RPMI7951 (cell line): ENCODE data around the gene CHRNB4. TPM values are rescaled to one million over a fixed set of nuclear protein-coding genes. Genes with fewer than 3 reads are reported as not detected.
"Not testable (repeated sequence)": the region's sequence is repeated elsewhere in the genome, so short reads cannot be mapped to it uniquely, and the experiment has no call there.

ENCODE experiments used
- DNase-seq: peaks from one replicate; pipeline ENCODE4 v3.0.0-alpha.2; 2012; ENCODE audit warnings: low read depth
- total RNA-seq: library from RNA; depleted of rRNA; stranded (reverse); fragments of >200 nt; shearing (Covaris generic); gene quantifications from 2 replicates; pipeline ENCODE4 v1.2.3, GENCODE V29; 2014; rRNA removed

The CHRNB4 gene
- total RNA-seq, 1 experiment from 2014 or later = not detected

GRCh38 chr15:78616506-78616905 is 24.5 kb downstream of the CHRNB4 start:
- DNase-seq = no peak

GRCh38 chr15:78615151-78615589 is 25.8 kb downstream of the CHRNB4 start:
- no peak for DNase-seq

- DNase-seq = no peak
These were observed 27.0 kb downstream of the CHRNB4 start for GRCh38 chr15:78614021-78614420.

- not testable (repeated sequence) for DNase-seq
These were observed 31.5 kb downstream of the CHRNB4 start for GRCh38 chr15:78609551-78609950.

- DNase-seq = no peak
These were observed 35.3 kb downstream of the CHRNB4 start for GRCh38 chr15:78605680-78606079.

- no peak for DNase-seq
These were observed 35.8 kb downstream of the CHRNB4 start for GRCh38 chr15:78605201-78605600.

- no peak for DNase-seq
These were observed 36.6 kb downstream of the CHRNB4 start for GRCh38 chr15:78604420-78604819.

GRCh38 chr15:78603467-78603866 is 37.5 kb downstream of the CHRNB4 start:
- no peak for DNase-seq

- no peak for DNase-seq
These were observed 41.8 kb downstream of the CHRNB4 start for GRCh38 chr15:78599189-78599588.

GRCh38 chr15:78598348-78598747 is 42.7 kb downstream of the CHRNB4 start:
- DNase-seq = no peak

GRCh38 chr15:78597583-78597982 is 43.4 kb downstream of the CHRNB4 start:
- DNase-seq = no peak

GRCh38 chr15:78574944-78575343 is 66.1 kb downstream of the CHRNB4 start:
- no peak for DNase-seq

Other genes with a start within 250 kb of the CHRNB4 start
- gene IREB2, start 203.0 kb downstream of the CHRNB4 start, total RNA-seq = 18.2 and 24.3 TPM in 2 replicates
- 4.5 and 6.8 TPM in 2 replicates for gene HYKK, start 133.6 kb downstream of the CHRNB4 start, total RNA-seq
- gene PSMA4, start 100.8 kb downstream of the CHRNB4 start, total RNA-seq = 584 and 708 TPM in 2 replicates
- 11.7 and 12.0 TPM in 2 replicates for gene CHRNA5, start 75.7 kb downstream of the CHRNB4 start, total RNA-seq
- not detected in 2 replicates for gene CHRNA3, start 20.2 kb downstream of the CHRNB4 start, total RNA-seq
- 6.8 and 9.7 TPM in 2 replicates for gene ADAMTS7, start 170.3 kb upstream of the CHRNB4 start, total RNA-seq
- 354 and 358 TPM in 2 replicates for gene MORF4L1, start 231.7 kb upstream of the CHRNB4 start, total RNA-seq